ENCODE data around the gene ZNF385D. TPM values are rescaled to one million over a fixed set of nuclear protein-coding genes. Genes with fewer than 3 reads are reported as not detected.

ZNF385D gene
- total and polyA plus RNA-seq, 4 donors, result 0.08 to 0.50 (median 0.09) TPM

GRCh38 chr3:21747376-21747775, 3.6 kb downstream of the ZNF385D start (continued):
- no peak for TF ChIP-seq CTCF (IDR thresholded peaks at IDR 0.05; ENCODE audit: low read depth, low read length, missing input control)
- TF ChIP-seq SP1 (IDR thresholded peaks at IDR 0.05), result no peak
- no peak for TF ChIP-seq ATF3 (IDR thresholded peaks at IDR 0.05)
- TF ChIP-seq JUND (IDR thresholded peaks at IDR 0.05), result no peak
- TF ChIP-seq FOXA1 (IDR thresholded peaks at IDR 0.05), result no peak
- no peak for TF ChIP-seq TAF1 (conservative IDR thresholded peaks at IDR 0.05)

- DNase-seq (ENCODE audit: low spot score), result no peak
- Histone ChIP-seq H3K36me3 (ENCODE audit: control insufficient read depth in 4 of 4, insufficient read depth in 3 of 4, low read depth in 1 of 4, low read length in 3 of 4) (no peaks in the 10 kb centered on the region), H3K4me3 (ENCODE audit: low read depth in 1 of 3, low read length in 3 of 3) (no peak overlapping the region), H3K9me3 (ENCODE audit: control insufficient read depth in 4 of 4, low read length in 3 of 4) (no peaks in the 10 kb centered on the region), H3K27ac (ENCODE audit: low read depth in 1 of 2, low read length in 2 of 2) (no peak overlapping the region), H3K9ac (ENCODE audit: low read depth in 1 of 2, low read length in 2 of 2) (no peak overlapping the region), H3K4me1 (ENCODE audit: control insufficient read depth in 4 of 4, insufficient read depth in 4 of 4, low read length in 3 of 4) (no peaks in the 10 kb centered on the region), H3K27me3 (ENCODE audit: control insufficient read depth in 4 of 4, insufficient read depth in 4 of 4, low read length in 3 of 4) (peaks cover 0 to 3% (median 1%) of the 10 kb centered on the region in 4 donors)
- no peak for TF ChIP-seq ZBTB33 (IDR thresholded peaks at IDR 0.05)
- TF ChIP-seq TAF1 (conservative IDR thresholded peaks at IDR 0.05), result no peak
- no peak for TF ChIP-seq SP1 (IDR thresholded peaks at IDR 0.05)
- TF ChIP-seq JUND (IDR thresholded peaks at IDR 0.05), result no peak
- no peak for TF ChIP-seq REST (IDR thresholded peaks at IDR 0.05)
- no peak for TF ChIP-seq FOXA2 (IDR thresholded peaks at IDR 0.05)
- no peak for TF ChIP-seq FOXA1 (IDR thresholded peaks at IDR 0.05)
- no peak for TF ChIP-seq RXRA (IDR thresholded peaks at IDR 0.05)
- TF ChIP-seq HNF4G (IDR thresholded peaks at IDR 0.05), result no peak
- TF ChIP-seq GABPA (IDR thresholded peaks at IDR 0.05 in 1 of 2, conservative IDR thresholded peaks at IDR 0.05 in 1 of 2), result no peak
- TF ChIP-seq NR2F2 (IDR thresholded peaks at IDR 0.05), result no peak
- no peak for TF ChIP-seq EGR1 (IDR thresholded peaks at IDR 0.05; ENCODE audit: low read depth in 2 of 2)
- WGBS, result 77% methylated on average over 6 of the region's 6 CpGs
These were observed 5.0 kb downstream of the ZNF385D start for GRCh38 chr3:21745966-21746365.

GRCh38 chr3:21744793-21745192, 6.2 kb downstream of the ZNF385D start:
- no peaks in the 10 kb centered on the region for H3K9me3 ChIP-seq (ENCODE audit: control insufficient read depth in 4 of 4, low read length in 3 of 4)
- H3K27ac ChIP-seq (ENCODE audit: low read depth in 1 of 2, low read length in 2 of 2), result no peak overlapping the region
- DNase-seq (ENCODE audit: low spot score), result no peak
- no peaks in the 10 kb centered on the region for H3K4me1 ChIP-seq (ENCODE audit: control insufficient read depth in 4 of 4, insufficient read depth in 4 of 4, low read length in 3 of 4)
- WGBS, result 70% methylated on average over 2 of the region's 2 CpGs
- TF ChIP-seq REST (IDR thresholded peaks at IDR 0.05) (no peak), ATF3 (IDR thresholded peaks at IDR 0.05) (no peak), FOXA2 (IDR thresholded peaks at IDR 0.05) (no peak), FOXA1 (IDR thresholded peaks at IDR 0.05) (no peak), NR2F2 (IDR thresholded peaks at IDR 0.05) (no peak), HNF4A (conservative IDR thresholded peaks at IDR 0.05) (no peak), TAF1 (conservative IDR thresholded peaks at IDR 0.05) (no peak)
- H3K4me3 ChIP-seq (ENCODE audit: low read depth in 1 of 3, low read length in 3 of 3), result no peak overlapping the region
- H3K9ac ChIP-seq (ENCODE audit: low read depth in 1 of 2, low read length in 2 of 2), result no peak overlapping the region
- peaks cover 0 to 2% (median 0%) of the 10 kb centered on the region in 4 donors for H3K27me3 ChIP-seq (ENCODE audit: control insufficient read depth in 4 of 4, insufficient read depth in 4 of 4, low read length in 3 of 4)
- H3K36me3 ChIP-seq (ENCODE audit: control insufficient read depth in 4 of 4, insufficient read depth in 3 of 4, low read depth in 1 of 4, low read length in 3 of 4), result no peaks in the 10 kb centered on the region

Measured in liver (tissue), 9 donors.